Activated effector memory CD4-positive, alpha-beta T cell treated with Interleukin-2 at 50 U/mL for 16 hours (primary cell): ENCODE measurements around the gene TMEM270.

Experiments
- DNase-seq: peaks from one replicate; pipeline ENCODE4 v3.0.0-alpha.2; 2020

TMEM270 gene

DNA sequence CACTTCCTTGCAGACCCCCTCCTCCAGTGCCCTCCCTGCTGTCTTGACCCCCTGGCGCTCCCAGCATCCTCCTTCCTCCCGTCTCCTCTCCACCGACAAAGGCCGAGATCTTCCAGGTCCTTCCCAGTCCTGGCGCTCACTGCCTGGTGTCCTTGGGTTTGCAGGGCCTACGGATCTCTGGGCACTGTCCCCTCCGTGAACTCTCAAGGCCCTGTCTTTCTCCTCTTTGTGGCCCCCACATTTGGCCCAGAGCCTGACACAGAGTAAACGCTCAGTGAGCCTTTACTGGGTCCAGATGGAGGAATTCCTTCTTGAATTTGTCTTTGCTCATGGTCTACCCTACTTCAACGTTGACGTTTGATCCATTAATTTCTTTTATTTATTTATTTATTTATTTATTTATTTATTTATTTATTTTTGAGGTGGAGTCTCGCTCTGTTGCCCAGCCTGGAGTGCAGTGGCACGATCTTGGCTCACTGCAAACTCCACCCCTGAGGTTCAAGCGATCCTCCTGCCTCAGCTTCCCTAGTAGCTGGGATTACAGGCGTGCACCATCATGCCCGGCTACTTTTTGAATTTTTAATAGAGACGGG is 29.7 kb downstream of the TMEM270 start:
- DNase-seq, result no peak

DNA sequence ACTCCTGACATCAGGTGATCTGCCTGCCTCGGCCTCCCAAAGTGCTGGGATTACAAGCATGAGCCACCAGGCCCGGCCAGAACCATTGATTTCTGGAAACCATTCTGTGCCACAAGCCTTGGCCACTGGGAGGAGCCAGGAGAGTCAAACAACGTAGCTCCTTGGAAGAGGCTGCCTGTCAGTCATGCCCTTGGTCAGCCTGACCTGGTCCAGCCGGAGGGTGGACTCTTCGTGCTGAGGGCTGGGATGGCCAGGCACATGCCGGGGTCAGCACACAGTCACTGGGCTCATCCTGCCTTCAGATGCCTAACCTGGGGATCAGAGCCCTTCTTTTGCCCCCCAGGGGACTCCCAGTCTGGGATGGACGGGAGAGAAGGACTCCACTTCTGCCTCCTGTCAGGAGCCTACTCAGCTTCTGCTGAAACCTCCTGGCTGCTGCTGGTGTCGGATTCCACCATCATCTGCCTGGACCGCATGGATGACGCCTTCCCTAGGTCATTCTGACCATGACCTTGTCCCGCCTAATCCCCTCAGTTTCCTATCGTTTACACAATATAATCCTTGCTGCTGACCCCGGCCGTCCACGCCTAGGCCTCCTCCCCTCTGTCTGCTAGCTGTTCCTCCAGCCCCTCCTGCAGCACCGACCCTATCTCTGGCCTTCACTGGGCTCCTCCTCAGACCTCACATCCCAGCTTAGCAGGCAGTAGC is 30.4 kb downstream of the TMEM270 start:
- no peak for DNase-seq

DNA sequence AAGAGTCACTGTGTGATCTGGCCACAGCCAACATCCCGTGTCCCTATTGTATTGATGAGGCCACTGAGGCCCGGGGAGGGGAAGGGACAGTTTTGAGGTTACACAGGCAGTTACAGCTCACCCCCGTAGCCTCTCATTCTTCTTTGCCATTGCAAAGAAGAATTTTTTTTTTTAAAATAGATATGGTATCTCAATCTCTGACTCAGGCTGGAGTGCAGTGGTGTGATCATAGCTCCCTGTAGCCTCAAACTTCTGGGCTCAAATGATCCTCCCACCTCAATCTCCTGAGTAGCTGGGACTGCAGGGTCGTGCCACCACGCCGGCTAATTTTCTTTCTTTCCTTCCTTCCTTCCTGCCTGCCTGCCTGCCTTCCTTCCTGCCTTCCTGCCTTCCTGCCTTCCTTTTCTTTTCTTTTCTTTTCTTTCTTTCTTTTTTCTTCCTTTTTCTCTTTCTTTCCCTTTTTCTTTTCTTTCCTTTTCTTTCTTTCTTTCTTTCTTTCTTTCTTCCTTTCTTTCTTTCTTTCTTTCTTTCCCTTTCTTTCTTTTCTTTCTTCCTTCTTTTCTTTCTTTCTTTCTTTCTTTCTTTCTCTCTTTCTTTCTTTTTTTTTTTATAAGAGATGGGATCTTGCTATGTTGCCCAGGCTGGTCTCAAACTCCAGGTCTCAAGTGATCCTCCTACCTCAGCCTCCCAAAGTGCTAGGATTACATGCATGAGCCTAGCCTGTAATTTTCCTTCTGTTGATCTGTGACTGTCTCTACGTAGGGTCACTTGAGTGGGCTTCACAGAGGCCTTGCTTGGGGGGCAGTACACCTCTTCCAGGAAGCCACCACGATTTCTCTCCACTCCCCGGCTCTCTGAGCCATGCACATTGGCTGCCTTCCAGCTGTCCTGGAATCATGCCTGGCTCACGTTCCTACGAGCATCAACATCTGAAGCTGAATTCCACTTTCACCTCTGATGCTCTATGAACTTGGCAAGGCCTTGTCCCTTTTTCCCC is 31.3 kb downstream of the TMEM270 start:
- no peak for DNase-seq

DNA sequence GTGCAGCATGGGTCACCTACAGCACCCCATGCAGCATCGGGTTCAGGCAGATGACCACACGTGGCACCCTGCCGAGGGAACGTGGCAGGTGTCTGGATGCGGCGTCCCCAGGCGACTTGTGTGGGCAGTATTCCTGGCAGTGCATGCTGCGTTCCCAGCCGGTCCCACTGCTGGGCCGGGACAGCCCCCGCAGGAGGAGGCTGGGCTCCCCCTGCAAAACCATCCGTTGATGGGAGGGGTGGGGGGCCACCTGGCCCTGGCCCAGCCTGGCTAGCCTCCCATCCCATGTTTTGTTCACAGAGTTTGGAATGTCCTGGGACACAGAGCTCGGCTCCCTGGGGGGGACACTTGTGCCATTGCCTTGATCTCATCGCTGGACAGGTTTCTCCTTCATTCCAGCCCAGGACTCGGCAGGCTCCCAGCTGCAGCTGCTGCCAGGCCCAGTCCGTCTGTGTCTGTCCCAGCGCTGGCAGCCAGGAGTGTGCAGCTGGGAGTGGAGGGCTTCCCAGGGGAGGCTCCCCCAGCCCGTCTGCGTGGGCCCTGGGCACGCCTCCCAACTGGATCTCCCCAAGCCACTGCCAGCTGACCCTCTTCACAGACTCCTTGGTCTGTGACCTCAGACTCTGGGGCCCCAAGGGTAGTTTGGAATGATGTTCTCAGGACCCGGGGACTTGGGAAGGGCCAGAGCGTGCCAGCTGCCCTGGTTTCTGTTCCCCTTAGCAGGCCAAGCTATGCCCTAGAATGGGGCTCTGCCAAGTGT is 32.6 kb downstream of the TMEM270 start:
- no peak for DNase-seq

DNA sequence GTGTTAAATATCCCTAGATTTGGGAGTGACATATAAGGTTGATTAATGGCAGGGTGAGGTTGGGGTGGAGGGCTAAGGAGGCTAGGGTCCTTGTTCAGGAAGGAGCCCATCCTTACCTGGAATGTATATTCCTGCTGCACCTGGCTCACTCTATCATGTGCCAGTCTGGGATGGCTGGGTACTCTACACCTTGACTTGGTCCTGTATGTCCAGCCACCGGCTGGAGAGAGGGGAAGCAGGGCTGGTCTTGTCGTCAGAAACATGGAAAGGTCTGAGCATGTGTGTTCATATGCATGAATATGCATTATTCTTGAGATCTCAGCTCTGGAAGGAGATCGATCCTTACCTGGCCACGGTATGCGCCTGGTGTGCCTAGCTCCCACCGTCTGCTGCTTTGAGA is 33.2 kb downstream of the TMEM270 start:
- DNase-seq, result no peak

DNA sequence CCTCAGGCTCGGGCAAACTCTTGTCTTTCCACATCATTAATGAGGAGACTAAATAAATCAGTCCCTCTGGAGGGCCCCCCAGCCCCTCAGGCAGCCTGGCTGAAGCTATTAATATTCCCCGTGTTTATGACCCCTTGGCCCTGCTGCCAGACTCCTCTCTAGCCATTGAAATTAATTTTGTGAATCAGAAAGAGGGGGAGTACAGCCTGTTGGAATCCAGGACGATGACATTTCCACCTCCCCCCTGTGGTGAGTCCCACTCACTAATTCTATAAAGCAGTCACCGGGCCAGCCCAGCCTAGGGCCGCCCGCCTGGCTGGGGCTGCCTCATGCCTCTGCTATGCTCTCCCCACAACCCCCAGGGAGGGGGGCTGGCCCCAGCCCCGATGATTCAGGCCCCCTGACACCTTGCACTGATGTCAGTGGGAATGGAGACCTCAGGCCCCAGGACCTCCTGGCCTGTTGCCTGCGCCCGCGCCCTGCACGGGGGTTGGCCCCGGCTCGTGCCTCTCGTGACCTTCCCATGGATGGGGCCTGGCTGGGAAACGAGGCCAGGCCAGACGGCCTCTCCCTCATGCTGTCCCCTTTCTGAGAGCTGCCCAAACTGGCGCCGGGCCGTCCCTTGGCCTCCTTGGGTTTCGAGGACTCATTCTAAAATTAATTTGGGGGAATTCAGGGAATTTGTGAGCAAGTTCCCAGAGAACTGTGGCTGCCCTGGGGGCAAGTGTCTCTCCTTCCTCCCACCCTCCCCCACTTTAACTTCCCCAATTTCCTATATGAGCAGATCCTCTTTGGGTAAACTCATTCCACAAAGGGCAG is 34.0 kb downstream of the TMEM270 start:
- DNase-seq, result no peak

DNA sequence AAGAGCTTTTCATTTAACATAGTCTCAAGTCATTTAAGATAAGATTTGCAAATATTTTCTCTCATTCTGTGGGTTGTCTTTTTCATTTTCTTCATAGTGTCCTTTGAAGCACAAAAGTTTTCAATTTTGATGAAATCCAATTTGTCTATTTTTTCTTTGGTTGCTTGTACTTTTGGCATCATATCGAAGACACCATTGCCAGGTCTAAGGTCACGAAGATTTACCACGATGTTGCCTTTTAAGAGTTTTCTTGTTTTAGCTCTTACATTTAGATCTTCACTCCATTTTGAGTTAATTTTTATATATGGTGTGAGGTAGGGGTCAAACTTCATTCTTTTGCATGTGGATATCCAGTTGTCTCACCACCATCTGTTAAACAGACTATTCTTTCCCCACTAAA is 34.7 kb downstream of the TMEM270 start:
- DNase-seq, result no peak

DNA sequence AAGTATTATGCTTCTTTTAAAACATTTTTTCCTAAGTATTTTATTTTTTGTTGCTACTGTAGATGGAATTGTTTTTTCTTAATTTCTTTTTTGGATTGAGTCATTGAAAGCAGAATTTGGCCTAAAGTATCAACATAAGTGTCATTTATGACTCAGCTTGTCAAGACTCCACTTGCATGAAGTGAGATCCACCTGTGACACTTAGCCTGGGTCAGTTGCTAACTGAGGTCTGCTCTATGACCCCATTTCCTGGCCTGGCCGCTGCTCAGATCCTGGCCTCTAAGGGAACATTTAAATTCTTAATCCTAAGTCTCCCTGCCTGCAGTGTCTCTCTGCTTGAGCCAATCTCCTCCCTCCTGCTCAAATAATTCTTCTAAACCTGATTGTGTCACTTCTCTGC is 35.5 kb downstream of the TMEM270 start:
- no peak for DNase-seq

DNA sequence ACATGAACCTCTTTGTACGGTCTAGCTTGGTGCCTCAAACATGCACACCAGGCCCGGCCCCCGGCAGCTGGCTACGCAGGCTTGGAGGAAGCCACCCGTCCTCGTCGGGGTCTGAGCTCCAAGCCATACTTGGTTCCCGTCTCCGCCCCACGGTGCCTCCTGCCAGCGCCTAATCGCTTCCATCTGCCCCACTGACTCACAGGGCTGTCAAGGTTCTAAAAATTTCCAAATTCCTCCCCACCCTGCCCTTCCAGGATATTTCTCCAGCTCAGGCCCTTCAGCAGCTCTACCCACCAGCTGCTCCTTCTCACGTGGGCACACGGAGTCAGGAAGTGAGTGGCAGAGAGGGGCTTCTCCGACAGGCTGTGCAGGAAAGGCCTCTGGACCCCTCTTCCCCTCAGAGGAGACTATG is 38.8 kb downstream of the TMEM270 start:
- no peak for DNase-seq

DNA sequence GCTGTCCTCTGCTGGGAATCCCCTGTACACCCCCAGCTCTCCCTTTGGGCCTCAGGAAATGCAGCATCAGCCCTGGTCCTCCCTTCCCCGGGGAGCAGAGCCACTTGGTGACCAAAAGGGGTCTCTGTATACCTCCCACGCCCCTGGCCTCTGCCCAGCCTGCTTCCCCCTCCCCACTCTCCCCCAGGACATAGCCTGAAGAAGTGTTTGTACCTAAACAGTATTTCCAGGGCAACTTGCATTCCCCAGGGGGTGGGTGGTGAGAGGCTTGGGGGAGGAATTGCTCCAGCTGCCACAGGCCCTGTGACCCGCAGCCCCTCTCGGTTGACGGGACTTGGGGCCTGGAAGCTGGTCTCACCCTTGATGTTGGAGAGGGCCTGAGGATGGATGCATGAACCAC is 39.3 kb downstream of the TMEM270 start:
- DNase-seq, result no peak

DNA sequence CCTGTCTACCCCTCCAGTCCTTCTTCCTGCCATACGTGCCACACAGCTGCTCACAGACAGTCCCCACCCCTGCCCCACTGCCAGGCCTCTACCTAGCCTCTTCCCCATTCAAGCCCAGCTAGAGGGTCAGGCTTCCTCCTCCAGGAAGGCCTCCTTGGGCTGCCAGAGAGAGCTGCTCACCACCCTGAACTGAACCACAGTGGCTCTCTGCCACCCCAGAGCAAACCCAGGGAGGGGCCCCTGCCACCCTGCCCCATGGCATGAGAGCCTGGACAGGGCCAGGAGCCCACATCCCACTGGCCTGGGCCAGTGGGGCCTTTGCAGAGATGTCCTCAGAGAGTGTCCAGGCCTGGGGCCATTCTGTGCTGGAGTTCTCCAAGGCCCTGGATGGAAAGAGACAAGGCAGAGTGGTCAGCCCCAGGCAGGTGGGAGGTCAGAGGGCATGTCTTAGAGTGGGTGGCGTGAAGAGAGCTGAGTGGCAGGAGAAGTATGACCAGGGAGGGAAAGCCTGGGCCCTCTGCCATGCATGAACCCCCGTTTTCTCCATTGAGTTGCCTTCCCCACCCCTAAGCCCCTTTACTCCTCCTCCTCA is 40.4 kb downstream of the TMEM270 start:
- DNase-seq, result no peak

DNA sequence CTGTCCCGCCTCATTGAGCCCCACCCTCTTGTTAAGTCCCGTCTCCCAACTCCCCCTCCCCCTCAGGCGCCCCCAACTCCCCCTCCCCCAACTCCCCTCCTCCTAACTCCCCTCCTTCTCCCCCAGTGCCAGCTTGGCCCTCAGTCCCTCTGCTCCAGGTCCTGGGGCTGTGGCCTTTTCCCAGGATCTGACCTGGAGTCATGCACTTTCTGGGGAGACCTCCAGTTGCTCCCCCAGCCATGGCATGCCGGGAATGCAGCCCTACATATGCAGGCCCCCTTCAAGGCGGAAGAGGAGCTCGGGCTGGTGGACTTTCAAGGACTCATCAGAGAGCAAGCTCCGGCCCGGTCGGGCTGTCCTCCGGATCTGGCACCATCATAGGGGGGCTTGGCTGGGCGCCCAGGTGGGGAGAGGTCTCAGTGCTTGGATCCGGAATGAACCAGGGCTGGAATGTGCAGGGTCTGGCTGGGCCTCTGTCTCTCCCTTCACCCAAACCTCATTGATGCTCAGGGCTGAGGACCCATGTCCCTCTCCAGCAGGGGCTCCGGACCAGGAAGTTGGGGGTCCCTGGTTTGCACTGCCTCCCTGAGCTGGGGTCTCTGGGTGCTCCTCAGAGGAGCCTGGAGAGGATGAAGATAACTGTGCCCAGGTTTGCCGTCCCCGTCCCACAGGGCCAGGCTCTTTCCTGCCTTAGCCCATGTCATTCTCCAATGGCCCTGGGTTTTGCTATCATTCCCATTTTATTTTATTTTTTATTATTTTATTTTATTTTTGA is 41.1 kb downstream of the TMEM270 start:
- no peak for DNase-seq

DNA sequence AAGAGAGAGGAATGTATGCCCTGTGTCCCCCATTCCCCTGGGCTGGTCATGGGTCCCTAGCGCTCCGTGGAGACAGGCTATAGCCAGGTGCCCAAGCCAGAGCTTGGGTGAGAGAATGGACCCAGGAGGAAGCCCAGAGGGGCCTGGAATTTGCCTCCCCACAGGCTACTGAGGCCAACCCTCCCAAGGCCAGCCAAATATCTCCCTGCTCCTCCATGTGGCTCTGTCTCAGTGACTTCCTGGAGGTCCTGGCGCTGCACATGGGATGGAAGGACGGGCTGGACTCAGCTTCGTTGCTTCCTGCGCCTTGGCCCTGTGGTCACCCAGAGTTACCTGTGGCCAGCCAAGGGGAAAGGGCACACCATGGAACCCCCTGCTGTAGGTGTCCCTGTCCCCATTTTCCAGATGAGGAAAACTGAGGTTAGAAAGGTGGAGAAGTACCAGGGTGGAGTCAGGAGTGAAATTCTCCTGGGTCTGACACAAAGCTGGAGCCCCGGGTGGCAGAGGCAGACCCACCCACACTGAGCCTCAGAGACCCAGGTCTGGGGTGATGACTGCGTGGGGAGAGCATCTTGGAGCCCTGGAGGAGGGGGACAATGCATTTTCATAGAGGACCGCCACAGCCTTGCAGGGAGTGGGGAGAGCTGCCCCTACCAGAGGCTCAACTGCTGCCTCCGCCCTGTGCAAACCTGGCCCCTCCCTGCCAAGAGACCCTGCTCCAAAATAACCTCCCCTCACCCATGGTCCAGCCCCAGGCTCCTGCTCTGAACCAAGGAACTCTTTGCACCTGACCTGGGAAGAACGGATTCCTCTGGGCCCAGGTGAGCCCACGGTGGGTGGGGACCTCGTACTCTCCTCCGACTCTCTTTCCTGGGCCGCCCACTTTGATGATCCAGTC is 42.6 kb downstream of the TMEM270 start:
- no peak for DNase-seq

DNA sequence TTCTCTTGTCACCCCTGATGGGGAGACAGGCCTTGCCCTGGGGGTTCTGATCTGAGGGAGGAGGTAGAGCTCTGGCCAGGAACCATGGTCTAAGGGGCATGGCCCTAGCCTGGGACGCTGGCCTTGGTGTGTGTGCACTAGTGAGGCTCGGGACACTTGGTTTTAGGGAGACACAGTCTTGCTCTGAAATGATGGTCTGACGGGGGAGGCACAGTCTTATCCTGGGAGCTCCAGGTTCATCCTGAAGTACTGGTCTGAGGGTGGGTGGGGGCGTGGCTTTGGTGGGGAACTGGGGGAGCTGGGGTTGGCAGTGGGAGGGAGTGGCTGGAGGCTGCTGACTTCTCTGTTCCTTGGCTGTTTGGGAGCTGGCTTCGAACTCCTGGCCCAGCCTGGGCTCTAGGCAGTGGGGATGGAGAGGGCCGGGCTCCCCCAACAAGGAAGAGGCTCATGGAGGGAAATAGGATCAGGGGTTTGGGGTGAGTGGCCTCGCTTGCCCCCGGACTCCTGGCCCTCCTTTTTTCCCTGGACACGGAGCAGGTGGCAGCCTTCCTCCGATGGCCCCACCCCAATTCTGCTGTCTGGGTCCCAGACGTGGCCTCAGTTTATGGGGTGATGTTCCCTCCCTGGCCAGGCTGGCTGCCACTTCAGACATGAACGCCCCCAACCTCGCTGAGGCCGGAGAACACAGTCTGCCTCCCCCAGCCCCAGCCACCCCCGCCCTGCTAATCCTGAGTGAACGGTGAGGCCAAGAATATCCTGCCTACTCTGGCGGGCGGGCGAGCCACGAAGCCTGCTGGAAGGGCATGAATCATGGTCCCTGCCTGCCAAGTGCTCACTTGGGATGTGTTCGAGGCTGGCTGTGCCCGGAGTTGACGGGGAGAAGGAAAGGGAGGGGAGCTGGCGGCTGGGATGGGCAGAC is 43.5 kb downstream of the TMEM270 start:
- no peak for DNase-seq

DNA sequence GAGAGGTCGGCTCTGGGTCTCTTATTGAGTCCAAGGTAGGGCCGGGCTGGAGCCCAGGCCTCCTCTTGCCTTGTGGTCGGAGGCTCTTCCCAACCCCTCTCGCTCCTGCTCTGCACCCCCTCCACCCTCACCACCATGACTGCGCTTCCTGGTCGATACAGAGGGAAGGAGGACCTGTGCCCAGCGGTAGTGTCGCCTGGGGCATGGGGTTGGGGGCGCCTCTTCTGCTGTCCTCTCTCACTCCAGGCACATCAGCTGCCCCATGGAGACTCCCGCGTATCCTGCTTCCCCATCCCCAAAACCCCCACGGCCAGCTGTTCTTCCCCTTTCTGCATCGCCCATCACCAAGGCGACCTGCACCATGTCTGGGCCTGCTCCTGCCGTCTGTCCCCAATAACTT is 44.4 kb downstream of the TMEM270 start:
- DNase-seq, result no peak

DNA sequence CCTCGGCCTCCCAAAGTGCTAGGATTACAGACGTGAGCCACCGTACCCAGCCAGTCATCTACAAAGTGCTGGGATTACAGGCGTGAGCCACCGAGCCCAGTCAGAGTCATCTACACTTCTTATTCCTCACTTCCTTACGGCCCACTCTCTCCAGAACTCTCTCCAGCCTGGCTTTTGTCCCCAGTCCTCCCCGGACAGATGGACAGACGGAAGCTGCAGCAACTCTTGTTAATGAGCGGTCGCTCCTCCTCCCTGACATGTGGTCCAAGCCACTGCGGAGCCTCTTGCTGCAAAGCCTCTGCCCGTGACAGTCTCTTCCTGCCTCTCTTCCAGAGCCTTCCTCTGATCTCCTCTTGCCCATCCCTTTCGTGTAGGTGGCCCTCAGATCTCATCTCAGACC is 45.9 kb downstream of the TMEM270 start:
- no peak for DNase-seq

DNA sequence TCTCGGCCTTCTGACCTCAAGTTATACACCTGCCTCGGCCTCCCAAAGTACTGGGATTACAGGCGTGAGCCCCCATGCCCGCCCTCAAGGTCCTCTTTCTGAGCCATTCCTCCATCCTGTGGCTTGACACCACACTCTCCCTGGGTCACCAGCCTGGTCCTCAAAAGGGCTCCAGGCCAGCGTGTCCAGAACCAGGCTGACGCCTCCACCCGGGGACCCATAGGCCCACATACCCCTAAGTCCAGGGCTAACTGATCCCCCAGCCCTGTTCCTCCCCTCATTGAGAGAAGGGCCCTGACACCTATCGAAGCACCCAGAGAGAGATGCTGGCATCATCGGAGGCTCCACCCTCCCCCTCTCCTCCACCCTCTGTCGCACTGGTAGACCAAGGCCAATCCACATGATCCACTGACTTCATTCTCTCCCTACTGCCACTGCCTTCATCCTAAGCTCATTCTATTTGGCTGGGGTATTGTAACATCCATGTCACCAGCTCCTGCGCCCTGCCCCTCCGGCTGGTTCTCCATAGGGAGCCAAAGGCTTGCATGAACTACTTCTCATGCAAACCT is 46.7 kb downstream of the TMEM270 start:
- DNase-seq, result no peak

DNA sequence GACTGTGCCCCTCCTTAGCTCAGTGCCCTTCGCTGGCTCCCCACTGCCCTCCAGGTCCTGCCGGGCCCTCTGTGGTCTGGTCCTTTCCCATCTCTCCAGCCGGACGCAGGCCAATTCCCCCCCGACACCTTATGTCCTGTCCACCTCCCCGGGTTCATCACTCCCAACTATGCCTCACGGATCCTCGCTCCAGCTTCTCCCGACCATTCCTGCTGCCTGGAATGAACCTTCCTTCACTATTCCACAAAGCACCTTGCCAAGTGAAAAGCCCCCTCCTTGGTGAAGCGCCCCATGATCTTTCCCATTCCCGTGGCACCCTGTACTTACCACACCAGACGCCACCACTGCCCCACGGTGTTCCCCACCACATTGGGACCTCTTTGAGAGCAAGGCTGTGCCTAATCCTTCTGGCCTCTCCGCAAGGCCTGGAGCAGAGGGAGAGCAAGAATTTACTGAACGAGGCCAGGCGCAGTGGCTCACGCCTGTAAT is 47.2 kb downstream of the TMEM270 start:
- no peak for DNase-seq
